B cell (primary cell): ENCODE data around the gene GALNT10.

Source experiments
- CTCF ChIP-seq: fragments of 200-600 bp; IDR thresholded peaks from one replicate; pipeline ENCODE4 v1.8.0; 2022; ENCODE audit warnings: antibody characterized with exemption, mild to moderate bottlenecking
- EZH2 ChIP-seq: IDR thresholded peaks from 2 replicates; pipeline ENCODE4 v1.6.1; 2012; ENCODE audit warnings: borderline replicate concordance, low read depth, mild to moderate bottlenecking, moderate library complexity, low read length; ENCODE audit not compliant: insufficient read depth, poor library complexity, severe bottlenecking

GRCh38 chr5:154241021-154241420 lies 50.5 kb downstream of the GALNT10 start:
- TF ChIP-seq CTCF (no peak), EZH2 (no peak)
